NCI-H748 (cell line): ENCODE data around the gene PHACTR3.

Experiments
- DNase-seq: peaks from one replicate; lab custom pipeline; 2025; ENCODE audit not compliant: unreplicated experiment; lab: John Stamatoyannopoulos, UW

PHACTR3 gene

DNA sequence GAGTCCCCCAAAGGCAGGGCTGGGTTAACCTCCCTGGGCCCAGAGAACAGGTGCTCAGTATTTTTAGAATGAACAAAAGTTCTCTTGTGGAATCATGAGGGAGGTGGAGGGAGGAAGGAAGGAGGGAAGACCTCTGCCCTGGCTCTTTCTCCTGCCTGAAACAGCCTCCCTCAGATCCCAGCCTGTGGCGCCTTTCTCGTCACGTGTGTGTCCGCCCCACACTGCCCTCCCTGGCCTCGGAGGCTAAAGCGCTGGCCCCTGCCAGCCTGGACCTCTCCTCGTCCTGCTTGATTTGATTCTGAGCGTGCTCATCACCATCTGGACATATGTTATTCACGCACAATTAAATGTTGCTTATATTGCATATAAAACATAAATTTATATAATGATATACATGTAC lies 40.9 kb downstream of the PHACTR3 start:
- no peak for DNase-seq

GRCh38 chr20:59645761-59646171 lies 41.4 kb downstream of the PHACTR3 start:
- DNase-seq, result no peak

- DNase-seq, result no peak
Observed at GRCh38 chr20:59646487-59646886, 42.1 kb downstream of the PHACTR3 start.

GRCh38 chr20:59647271-59647670 lies 42.9 kb downstream of the PHACTR3 start:
- DNase-seq, result no peak

- no peak for DNase-seq
Observed at GRCh38 chr20:59648466-59649070, 44.2 kb downstream of the PHACTR3 start.

DNA sequence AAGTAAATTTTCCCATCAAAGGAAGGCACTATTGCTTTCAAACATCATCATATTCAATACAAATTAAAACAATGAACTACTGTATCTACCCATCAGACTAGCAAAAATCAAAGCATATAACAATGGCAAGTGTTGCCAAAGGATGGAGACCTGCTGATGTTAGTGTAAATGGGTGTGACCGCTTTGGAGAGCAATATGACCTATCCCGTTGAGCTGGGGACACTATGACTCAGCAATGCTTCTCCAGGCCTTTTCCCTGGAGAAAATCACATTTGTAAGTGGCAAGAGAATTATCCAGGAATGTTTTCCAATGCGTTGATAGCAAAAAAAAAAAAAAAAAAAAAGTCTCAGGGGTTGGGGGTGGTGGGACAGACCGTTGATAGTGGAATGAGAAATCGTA lies 46.1 kb downstream of the PHACTR3 start:
- peak; percentile 61 for DNase-seq

- DNase-seq, result no peak
Observed at GRCh38 chr20:59652381-59652780, 48.0 kb downstream of the PHACTR3 start.

DNA sequence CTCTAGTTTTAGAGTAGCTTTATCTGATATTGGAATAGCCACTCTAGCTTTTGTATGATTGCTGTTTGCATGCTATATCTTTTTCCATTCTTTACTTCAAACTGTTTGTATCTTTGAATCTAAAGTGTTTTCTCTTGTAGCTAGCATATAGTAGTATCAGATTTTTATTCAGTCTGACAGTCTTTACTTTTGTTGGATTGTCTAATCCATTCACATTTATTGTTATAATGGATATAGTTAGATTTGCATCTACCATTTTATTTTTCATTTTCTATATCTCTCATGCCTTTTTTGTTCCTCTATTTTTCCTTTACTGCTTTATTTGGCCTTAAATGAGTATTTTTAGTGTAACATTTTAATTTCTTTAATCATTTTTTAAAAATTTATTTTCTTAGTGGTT lies 52.1 kb downstream of the PHACTR3 start:
- DNase-seq, result no peak

GRCh38 chr20:59657459-59658046 lies 53.2 kb downstream of the PHACTR3 start:
- DNase-seq, result peak; percentile 16

DNA sequence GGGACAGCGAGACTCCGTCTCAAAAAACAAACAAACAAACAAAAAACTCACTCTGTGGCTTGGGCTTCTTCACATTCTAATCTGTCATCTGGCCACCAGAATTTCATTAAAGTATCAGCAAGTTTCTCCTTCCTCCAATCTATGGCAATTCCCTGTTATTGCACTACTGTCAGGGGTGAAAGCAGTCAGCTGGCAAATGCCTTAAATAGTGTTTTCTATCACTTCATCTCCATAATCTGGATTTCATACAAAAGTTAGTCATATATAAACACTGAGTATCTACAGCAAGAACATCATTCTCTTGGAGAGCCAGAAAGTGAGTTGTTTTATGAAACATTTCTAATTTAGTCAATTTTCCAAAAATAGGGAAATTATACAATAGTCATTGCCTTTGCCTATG lies 56.1 kb downstream of the PHACTR3 start:
- DNase-seq, result no peak

GRCh38 chr20:59661153-59661552 lies 56.8 kb downstream of the PHACTR3 start:
- no peak for DNase-seq

- no peak for DNase-seq
Observed at GRCh38 chr20:59661621-59662020, 57.3 kb downstream of the PHACTR3 start.

DNA sequence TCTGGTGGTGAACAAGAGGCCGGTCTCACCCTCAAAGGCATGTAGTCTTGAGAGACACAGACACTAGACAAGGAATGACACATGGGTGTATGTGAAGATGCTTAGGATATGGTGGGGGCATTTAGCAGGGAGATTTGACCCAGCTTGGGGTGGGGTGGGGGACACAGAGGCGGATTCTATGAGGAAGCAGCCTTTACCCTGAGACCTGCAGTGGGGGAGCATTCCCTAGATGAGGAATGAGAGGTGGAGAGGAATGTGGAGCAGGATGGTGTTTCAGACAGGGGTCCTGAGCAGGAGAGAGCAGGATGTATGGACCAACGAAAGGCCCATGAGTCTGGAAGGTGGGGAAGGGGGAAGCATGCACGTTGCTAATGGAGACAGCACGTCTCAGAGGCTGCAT lies 57.8 kb downstream of the PHACTR3 start:
- DNase-seq, result no peak

DNA sequence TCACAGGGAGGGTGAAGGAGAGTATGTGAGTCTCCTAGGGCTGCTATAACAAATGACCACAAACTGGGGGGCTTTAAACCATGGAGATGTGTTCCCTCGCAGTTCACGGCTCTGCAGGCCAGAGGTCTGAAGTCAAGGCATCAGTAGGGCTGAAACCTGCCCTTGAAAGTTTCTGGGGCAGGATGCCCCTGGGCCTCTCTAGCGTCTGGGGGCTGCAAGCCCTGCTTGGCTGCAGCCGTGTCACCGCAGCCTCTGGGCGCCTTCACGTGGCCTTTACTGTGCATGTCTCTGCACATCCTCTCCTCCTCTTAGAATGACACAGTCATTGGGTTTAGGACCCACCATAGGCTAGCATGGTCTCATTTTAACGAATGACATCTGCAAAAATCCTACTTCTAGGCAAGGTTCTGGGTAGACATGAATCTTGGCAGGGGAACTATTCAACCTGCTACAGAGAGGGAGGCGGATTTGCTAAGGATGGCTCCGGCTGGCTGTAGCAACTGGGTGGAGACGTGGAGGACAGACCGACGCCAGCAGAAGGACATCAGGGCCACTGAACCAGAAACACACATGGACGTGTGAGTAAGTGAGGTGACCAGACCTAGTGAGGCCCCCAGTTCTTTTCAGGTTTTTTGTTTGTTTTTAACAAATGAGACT lies 58.6 kb downstream of the PHACTR3 start:
- DNase-seq, result no peak

DNA sequence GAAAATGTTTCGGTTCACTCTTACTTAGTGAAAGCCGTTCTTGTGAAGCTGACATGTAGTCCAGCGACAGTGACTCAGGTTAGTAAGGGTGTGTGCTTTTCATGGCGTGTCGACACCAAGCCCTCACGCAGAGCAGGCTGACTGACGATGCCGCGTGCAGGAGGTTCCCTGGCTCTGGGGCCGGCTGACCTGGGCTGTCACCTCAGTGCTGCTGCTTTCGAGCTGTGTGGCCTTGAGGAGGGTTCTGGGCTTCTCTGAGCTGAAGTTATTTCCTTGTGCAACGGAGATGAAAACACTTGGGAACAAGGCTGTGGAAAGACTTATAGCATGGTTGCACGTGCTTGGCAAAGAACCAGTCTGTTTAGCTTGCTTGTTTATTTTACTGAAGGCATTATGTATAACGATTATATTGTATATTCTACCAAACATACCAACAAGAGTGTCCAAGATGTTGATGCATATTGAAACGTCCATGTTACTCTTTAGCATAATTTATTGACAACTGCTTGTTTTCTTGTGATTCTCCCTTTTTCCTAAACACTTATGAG lies 59.2 kb downstream of the PHACTR3 start:
- no peak for DNase-seq

DNA sequence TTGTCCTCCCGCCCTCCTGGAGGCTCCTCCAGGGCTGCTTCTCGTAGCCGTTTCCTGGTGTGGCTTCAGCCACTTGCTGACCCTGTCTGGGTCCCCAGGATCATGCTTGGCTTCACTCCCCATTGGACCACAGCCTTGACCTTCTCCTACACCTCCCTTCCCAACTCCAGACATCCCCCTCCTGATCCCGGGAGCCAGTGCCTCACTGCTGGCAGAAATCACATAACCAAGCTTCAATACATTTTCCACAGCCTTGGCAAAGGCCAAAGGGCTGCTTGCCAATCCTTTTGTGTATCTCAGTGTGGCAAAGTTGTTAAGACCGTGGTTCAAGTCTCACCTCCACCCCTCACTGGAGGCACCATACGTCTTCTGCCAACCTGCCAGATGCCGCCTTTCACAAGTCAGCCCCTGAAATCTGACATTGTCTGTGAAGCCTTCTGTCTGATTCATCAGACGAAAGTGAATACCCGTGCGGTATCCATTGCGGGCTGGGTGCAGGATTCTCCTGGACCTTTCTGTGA lies 60.1 kb downstream of the PHACTR3 start:
- DNase-seq, result no peak

DNA sequence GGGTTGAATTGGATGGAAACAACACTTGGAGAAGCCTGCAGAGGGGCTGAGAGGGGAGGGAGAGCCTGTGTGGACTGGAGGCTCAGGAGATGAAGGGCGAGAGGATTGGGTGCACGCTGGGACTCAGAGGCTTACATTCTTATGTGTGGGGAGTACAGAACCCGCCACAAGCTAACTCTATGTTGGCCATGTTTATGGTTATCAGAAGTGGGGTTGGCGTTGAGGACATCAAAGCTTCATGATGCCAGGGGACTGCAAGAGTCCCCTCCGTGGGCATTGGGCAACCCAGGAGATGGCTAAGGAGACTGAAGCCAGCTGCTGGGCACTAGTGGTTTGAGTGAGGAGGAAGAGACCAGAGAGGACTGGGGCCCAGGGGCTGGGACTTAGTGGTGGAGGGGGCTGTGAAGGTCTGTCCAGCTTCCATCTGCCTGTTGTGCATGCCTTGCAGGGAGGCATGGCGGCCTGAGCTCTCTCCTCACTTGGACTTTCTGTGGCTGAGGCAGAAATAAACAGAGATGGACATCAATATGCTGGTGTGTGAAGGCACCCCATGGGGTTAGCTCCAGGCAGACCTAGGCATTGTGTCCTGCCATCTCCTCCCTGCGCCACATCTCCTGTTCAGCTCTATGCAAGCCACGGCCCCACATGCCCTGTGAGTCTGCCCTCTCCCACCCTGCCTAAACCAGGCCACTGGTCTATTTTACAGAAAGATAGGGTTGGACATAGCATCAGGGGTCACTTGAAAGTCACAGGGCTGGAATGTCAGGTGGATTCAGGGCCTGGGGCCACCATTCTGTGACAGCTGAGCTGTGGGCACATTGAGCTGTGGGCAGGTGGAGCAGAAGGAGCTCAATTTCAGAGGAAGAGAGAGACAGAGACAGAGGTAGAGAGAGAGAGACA lies 61.6 kb downstream of the PHACTR3 start:
- DNase-seq, result no peak

- no peak for DNase-seq
Observed at GRCh38 chr20:59666586-59666985, 62.2 kb downstream of the PHACTR3 start.

DNA sequence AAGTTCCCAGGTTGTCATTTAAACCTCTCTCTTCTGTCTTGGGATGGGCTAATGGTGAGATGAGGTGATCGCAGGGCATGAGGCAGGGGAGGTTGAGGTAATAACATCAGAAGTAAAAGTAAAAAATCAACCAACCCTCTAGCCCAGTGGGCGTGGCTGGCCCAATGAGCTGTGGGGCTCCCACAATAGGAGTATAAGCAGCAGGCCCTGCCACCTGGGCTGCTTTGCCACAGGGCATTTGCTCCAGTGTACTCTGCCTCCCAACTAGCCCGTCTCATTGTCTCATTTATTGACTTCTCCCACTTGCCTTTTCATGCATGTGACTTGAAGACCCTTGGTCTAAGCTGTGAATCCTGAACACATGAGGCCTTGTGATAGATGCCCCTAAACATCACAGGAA lies 62.8 kb downstream of the PHACTR3 start:
- DNase-seq, result no peak

DNA sequence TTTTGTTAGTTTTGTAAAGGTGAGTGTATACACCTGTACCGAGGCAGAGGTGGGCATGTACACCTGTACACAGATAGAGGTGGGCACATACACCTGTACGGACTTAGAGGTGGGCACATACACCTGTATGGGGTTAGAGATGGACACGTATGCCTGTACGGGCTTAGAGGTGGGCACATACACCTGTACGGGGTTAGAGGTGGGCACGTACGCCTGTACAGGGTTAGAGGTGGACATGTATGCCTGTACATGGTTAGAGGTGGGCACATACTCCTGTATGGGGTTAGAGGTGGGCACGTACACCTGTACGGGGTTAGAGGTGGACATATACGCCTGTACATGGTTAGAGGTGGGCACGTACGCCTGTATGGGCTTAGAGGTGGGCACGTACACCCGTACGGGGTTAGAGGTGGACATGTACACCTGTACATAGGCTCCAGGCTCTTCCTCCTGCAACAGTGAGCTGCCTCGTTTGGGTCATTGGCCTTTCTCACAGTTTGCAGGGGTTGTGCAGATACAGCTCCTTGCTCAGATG lies 63.7 kb downstream of the PHACTR3 start:
- no peak for DNase-seq
